PC-9 (cell line): ENCODE results near the gene PLEKHA4. TPM values are rescaled to one million over a fixed set of nuclear protein-coding genes. Genes with fewer than 3 reads are reported as not detected.

Source experiments
- BruUV-seq: library from RNA; stranded (reverse); fragments of 400-500 nt; replicated peaks from 2 replicates; lab custom pipeline; 2021; lab: Mats Ljungman, UMichigan
- CTCF ChIA-PET: fragments of 300-600 bp; sonication (Branson Sonifier 250); formaldehyde crosslinking; loops from one replicate; lab custom pipeline; 2022; ENCODE audit warnings: antibody characterized with exemption; lab: Charles Lee
- POLR2A ChIA-PET: fragments of 300-600 bp; sonication (Branson Sonifier 250); formaldehyde crosslinking; loops from one replicate; lab custom pipeline; 2022; ENCODE audit warnings: antibody characterized with exemption; ENCODE audit not compliant: unreplicated experiment; lab: Charles Lee
- DNase-seq, 2 experiments: peaks; one replicate each; pipeline versions ENCODE4 v3.0.0 to v3.0.0-alpha.2; 2015 to 2022; ENCODE audit warnings: mixed read lengths in 1 of 2
- H2AFZ ChIP-seq: fragments of 200-600 bp; sonication (generic); 2 replicates; pipeline ENCODE4 v1.8.1; 2017; ENCODE audit warnings: antibody characterized with exemption
- H3F3A ChIP-seq: fragments of 200-600 bp; sonication (generic); 2 replicates; pipeline ENCODE4 v1.8.1; 2017; ENCODE audit warnings: antibody characterized with exemption, mild to moderate bottlenecking, low read depth; ENCODE audit not compliant: insufficient read depth
- H3K27ac ChIP-seq: fragments of 200-600 bp; sonication (generic); 2 replicates; pipeline ENCODE4 v1.6.1; 2016; ENCODE audit warnings: mixed run types
- H3K27me3 ChIP-seq: fragments of 200-600 bp; sonication (generic); 2 replicates; pipeline ENCODE4 v1.6.1; 2016; ENCODE audit warnings: low read depth, mixed run types; ENCODE audit not compliant: insufficient read depth
- H3K36me3 ChIP-seq: fragments of 200-600 bp; sonication (generic); 2 replicates; pipeline ENCODE4 v1.6.1; 2016; ENCODE audit warnings: low read depth, mixed run types
- H3K4me1 ChIP-seq: fragments of 200-600 bp; sonication (generic); replicated peaks from 2 replicates; pipeline ENCODE4 v1.6.1; 2016; ENCODE audit warnings: mixed run types; ENCODE audit not compliant: insufficient read depth
- H3K4me2 ChIP-seq: fragments of 200-600 bp; sonication (generic); 2 replicates; pipeline ENCODE4 v1.6.1; 2017; ENCODE audit warnings: mixed run types
- H3K4me3 ChIP-seq: fragments of 200-600 bp; sonication (generic); 2 replicates; pipeline ENCODE4 v1.6.1; 2016; ENCODE audit warnings: mixed run types
- H3K79me2 ChIP-seq: fragments of 200-600 bp; sonication (generic); 2 replicates; pipeline ENCODE4 v1.6.1; 2017; ENCODE audit warnings: low read depth, mixed run types
- H3K9me2 ChIP-seq: fragments of 200-600 bp; sonication (generic); 2 replicates; pipeline ENCODE4 v1.8.1; 2017; ENCODE audit warnings: mild to moderate bottlenecking; ENCODE audit not compliant: insufficient read depth
- H3K9me3 ChIP-seq: fragments of 200-600 bp; sonication (generic); 2 replicates; pipeline ENCODE4 v1.8.1; 2016; ENCODE audit warnings: low read depth; ENCODE audit not compliant: insufficient read depth
- H4K20me1 ChIP-seq: fragments of 200-600 bp; sonication (generic); 2 replicates; pipeline ENCODE4 v1.8.1; 2017; ENCODE audit not compliant: insufficient read depth
- EZH2 ChIP-seq: fragments of 200-600 bp; sonication (generic); IDR thresholded peaks from 2 replicates; pipeline ENCODE4 v1.8.0; 2017; ENCODE audit warnings: antibody characterized with exemption, low read depth
- intact Hi-C: fragments of 100-400 bp; cut with micrococcal nuclease; formaldehyde crosslinking; loops from one replicate; pipeline ENCODE4 v1.10.0; 2022; ENCODE audit not compliant: unreplicated experiment
- total RNA-seq: library from RNA; stranded (reverse); gene quantifications from 2 replicates; pipeline ENCODE4 v1.2.3, GENCODE V29; 2021
- TF ChIP-seq, protein P1 (sequence below): fragments of 200-600 bp; sonication (generic); conservative IDR thresholded peaks from 2 replicates; pipeline ENCODE4 v1.6.1; 2017; ENCODE audit warnings: mixed run types, antibody characterized with exemption, mild to moderate bottlenecking, moderate library complexity

Gene PLEKHA4
- total RNA-seq, 1 experiment from 2014 or later, result 0.79 TPM

DNA sequence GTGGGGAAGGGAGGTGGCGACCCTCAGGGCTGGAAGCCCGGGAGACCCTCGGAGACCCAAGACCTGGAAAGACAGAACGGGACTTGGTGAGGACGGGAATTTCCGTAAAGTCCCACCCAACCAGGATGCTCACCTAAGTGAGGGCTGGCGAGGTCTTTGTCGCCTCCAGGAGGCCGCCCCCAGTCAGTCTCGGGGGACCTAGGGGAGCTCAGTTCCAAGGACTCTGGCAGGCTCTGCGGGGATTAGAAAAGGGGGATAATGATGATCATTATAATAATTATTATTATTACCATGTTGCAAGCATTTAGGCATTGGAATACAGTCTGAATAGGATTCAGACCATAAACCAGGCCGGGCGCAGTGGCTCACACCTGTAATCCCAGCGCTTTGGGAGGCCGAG lies 23.0 kb downstream of the PLEKHA4 start:
- TF ChIP-seq, protein P1, sequence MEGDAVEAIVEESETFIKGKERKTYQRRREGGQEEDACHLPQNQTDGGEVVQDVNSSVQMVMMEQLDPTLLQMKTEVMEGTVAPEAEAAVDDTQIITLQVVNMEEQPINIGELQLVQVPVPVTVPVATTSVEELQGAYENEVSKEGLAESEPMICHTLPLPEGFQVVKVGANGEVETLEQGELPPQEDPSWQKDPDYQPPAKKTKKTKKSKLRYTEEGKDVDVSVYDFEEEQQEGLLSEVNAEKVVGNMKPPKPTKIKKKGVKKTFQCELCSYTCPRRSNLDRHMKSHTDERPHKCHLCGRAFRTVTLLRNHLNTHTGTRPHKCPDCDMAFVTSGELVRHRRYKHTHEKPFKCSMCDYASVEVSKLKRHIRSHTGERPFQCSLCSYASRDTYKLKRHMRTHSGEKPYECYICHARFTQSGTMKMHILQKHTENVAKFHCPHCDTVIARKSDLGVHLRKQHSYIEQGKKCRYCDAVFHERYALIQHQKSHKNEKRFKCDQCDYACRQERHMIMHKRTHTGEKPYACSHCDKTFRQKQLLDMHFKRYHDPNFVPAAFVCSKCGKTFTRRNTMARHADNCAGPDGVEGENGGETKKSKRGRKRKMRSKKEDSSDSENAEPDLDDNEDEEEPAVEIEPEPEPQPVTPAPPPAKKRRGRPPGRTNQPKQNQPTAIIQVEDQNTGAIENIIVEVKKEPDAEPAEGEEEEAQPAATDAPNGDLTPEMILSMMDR, result no peak
- TF ChIP-seq EZH2, result no peak
- no peaks in the 10 kb centered on the region for H3K9me3 ChIP-seq
- peaks cover 18% of the 10 kb centered on the region for H3F3A ChIP-seq
- no peak for DNase-seq
- POLR2A ChIA-PET, result no interaction called here
- H4K20me1 ChIP-seq, result no peaks in the 10 kb centered on the region
- H3K27me3 ChIP-seq, result no peaks in the 10 kb centered on the region
- H3K4me1 ChIP-seq, result no peaks in the 10 kb centered on the region
- H2AFZ ChIP-seq, result no peak overlapping the region
- no peaks in the 10 kb centered on the region for H3K9me2 ChIP-seq
- no TSS peak for BruUV-seq
- H3K79me2 ChIP-seq, result no peaks in the 10 kb centered on the region
- no peak overlapping the region for H3K4me3 ChIP-seq
- H3K36me3 ChIP-seq, result no peaks in the 10 kb centered on the region
- no peak overlapping the region for H3K27ac ChIP-seq
- CTCF ChIA-PET, result no interaction called here
- H3K4me2 ChIP-seq, result no peak overlapping the region
- intact Hi-C loops, result no loop called here

DNA sequence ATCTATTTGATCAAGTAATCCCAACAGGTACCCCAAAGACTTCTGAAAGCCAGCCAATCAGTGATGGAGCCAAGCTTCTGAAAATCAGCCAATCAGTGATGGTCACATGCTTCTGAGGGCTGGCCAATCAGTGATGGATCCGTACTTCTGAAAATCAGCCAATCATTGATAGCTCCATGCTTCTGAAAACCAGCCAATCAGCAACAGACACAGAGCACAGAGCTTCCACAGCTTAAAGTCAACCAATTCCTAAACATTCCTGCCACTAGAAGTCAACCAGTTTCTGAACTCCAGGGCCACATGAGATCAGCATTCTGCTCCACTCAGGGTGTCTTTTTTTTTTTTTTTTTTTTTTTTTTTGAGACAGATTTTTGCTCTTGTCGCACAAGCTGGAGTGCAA lies 23.9 kb downstream of the PLEKHA4 start:
- CTCF ChIA-PET, result interaction anchor here (0.6 to 1.7 kb wide), 10 partner anchors 23 to 283 kb away, joined by 3 to 11 read pairs (median 4); partner anchors contain the start of genes BAX and NTF4
- H3K27me3 ChIP-seq, result no peaks in the 10 kb centered on the region
- no peaks in the 10 kb centered on the region for H4K20me1 ChIP-seq
- no peak overlapping the region for H3K27ac ChIP-seq
- TF ChIP-seq, protein P1, result peak; percentile 55
- no peak for TF ChIP-seq EZH2
- H3K4me1 ChIP-seq, result no peaks in the 10 kb centered on the region
- intact Hi-C loops, result no loop called here
- no peak overlapping the region for H3K4me3 ChIP-seq
- POLR2A ChIA-PET, result interaction anchor here (0.7 kb wide), 1 partner anchor 339 kb away, joined by 13 read pairs; no protein-coding TSS in a partner anchor
- DNase-seq, result peak in 1 of 2 experiments; percentile 89
- no peaks in the 10 kb centered on the region for H3K9me2 ChIP-seq
- no peaks in the 10 kb centered on the region for H3K36me3 ChIP-seq
- peaks cover 14% of the 10 kb centered on the region; the same call in 1 of the 2 replicates for H3F3A ChIP-seq
- no peaks in the 10 kb centered on the region for H3K9me3 ChIP-seq
- BruUV-seq, result no TSS peak
- H3K79me2 ChIP-seq, result no peaks in the 10 kb centered on the region
- H3K4me2 ChIP-seq, result no peak overlapping the region
- no peak overlapping the region for H2AFZ ChIP-seq

DNA sequence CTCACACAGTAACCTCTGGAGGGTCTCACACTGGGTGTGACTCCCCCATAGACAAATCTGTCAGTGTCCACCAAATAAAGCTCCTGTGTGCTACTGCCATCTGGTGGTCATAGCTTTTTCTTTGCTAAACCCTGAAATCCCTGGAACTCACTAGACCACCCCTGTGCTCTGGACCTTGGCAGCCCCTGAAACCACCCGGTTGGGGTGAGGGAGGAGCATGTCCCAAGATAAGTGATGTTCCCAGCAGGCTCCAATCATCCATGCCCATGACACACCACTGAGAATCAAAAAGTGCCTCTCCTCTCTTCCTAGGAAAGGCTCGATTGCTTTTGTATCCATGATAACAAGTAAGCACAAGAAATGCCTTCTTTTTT lies 25.6 kb downstream of the PLEKHA4 start:
- Histone ChIP-seq H3K4me2 (no peak overlapping the region), H3K36me3 (no peaks in the 10 kb centered on the region), H3K9me2 (no peaks in the 10 kb centered on the region), H4K20me1 (no peaks in the 10 kb centered on the region), H3F3A (peaks cover 20% of the 10 kb centered on the region), H3K4me3 (no peak overlapping the region), H3K27me3 (no peaks in the 10 kb centered on the region), H3K9me3 (no peaks in the 10 kb centered on the region), H3K27ac (no peak overlapping the region), H2AFZ (no peak overlapping the region), H3K4me1 (no peaks in the 10 kb centered on the region), H3K79me2 (no peaks in the 10 kb centered on the region)
- BruUV-seq, result no TSS peak
- CTCF ChIA-PET, result interaction anchor here (0.6 to 1.7 kb wide), 9 partner anchors 18 to 194 kb away, joined by 3 to 11 read pairs (median 5); partner anchors contain the start of gene GYS1
- peak; percentile 36 to 50 for DNase-seq
- no peak for TF ChIP-seq EZH2
- TF ChIP-seq, protein P1, result peak; percentile 95
- intact Hi-C loops, result loop anchor here (1.0 to 2.0 kb wide), 3 partner anchors 47 to 196 kb away; partner anchors contain the start of gene CA11
- POLR2A ChIA-PET, result interaction anchor here (0.6 to 1.0 kb wide), 7 partner anchors 27 to 340 kb away, joined by 3 to 51 read pairs (median 5); no protein-coding TSS in a partner anchor
